HepG2 (cell line): Measurements from ENCODE around the gene DCP2. TPM values are rescaled to one million over a fixed set of nuclear protein-coding genes. Genes with fewer than 3 reads are reported as not detected.

Experiments used
- ATAC-seq: fragments of 200-7000 bp; cut with Tn5 transposase; 3 replicates; pipeline ENCODE4 v1.9.1; 2020; ENCODE audit warnings: mild to moderate bottlenecking, moderate library complexity
- BruUV-seq: library from RNA; stranded (reverse); fragments of 400-500 nt; replicated peaks from 2 replicates; lab custom pipeline; 2021; lab: Mats Ljungman, UMichigan
- CTCF ChIA-PET: fragments of 300-600 bp; formaldehyde crosslinking; extraction: SDS; loops from one replicate; lab custom pipeline; 2021; ENCODE audit warnings: low total read pairs, inconsistent platforms, low intra/inter-chr PET ratio; lab: Yijun Ruan, JAX
- POLR2A ChIA-PET: fragments of 350-600 bp; sonication (Branson Sonifier 250); formaldehyde crosslinking; loops from one replicate; lab custom pipeline; 2020; ENCODE audit warnings: antibody characterized with exemption, inconsistent platforms; lab: Yijun Ruan, JAX
- DNase-seq: peaks from one replicate; pipeline ENCODE4 v3.0.0-alpha.2; 2015; ENCODE audit warnings: low spot score
- FAIRE-seq: peaks from 3 replicates; lab custom pipeline; 2011; peaks lifted over from hg19 to GRCh38; lab: Jason Lieb, UNC
- H2AFZ ChIP-seq: one replicate; pipeline ENCODE4 v1.6.1; 2011; ENCODE audit warnings: low read length, inconsistent platforms
- H3K27ac ChIP-seq: fragments of 300-600 bp; 3 replicates; pipeline ENCODE4 v1.8.0; 2011; ENCODE audit warnings: mixed run types, mild to moderate bottlenecking, mixed read lengths, low read length, inconsistent platforms; ENCODE audit not compliant: insufficient read depth; ENCODE audit errors: extremely low read length
- H3K27me3 ChIP-seq, 2 experiments: fragments of 200-600 bp in 1 of 2; 2 replicates in 1 of 2; 3 replicates in 1 of 2; pipeline versions ENCODE4 v1.6.0 to v1.8.0; 2011; ENCODE audit warnings: low read length in 2 of 2, mild to moderate bottlenecking in 2 of 2, moderate library complexity in 2 of 2, inconsistent platforms in 1 of 2; ENCODE audit not compliant: insufficient read depth in 2 of 2, control insufficient read depth in 1 of 2
- H3K36me3 ChIP-seq, 2 experiments: fragments of 200-600 bp in 1 of 2; replicated peaks in 1 of 2; 2 replicates in 1 of 2; 3 replicates in 1 of 2; pipeline versions ENCODE4 v1.5.1 to v1.8.0; 2011; ENCODE audit warnings: low read length in 2 of 2, inconsistent platforms in 1 of 2; ENCODE audit not compliant: insufficient read depth in 2 of 2, control insufficient read depth in 1 of 2
- H3K4me1 ChIP-seq: 2 replicates; pipeline ENCODE4 v1.5.1; 2012; ENCODE audit warnings: low read length, inconsistent platforms; ENCODE audit not compliant: insufficient read depth
- H3K4me2 ChIP-seq: 2 replicates; pipeline ENCODE4 v1.6.0; 2011; ENCODE audit warnings: low read depth, low read length, inconsistent platforms
- H3K4me3 ChIP-seq, 3 experiments: fragments of 200-600 bp in 1 of 3; sonication (generic), shearing (Covaris generic) in 1 of 3; replicated peaks in 1 of 3; 2 replicates each; pipeline ENCODE4 v1.5.1; 2011 to 2016; ENCODE audit warnings: low read length in 3 of 3, inconsistent platforms in 2 of 3, low read depth in 2 of 3, mild to moderate bottlenecking in 2 of 3, control low read depth in 1 of 3, mixed read lengths in 1 of 3; ENCODE audit not compliant: insufficient read depth in 1 of 3
- H3K79me2 ChIP-seq: one replicate; pipeline ENCODE4 v1.6.1; 2011; ENCODE audit warnings: low read length, inconsistent platforms; ENCODE audit not compliant: insufficient read depth
- H3K9ac ChIP-seq: 2 replicates; pipeline ENCODE4 v1.6.0; 2011; ENCODE audit warnings: mild to moderate bottlenecking, low read depth, low read length, inconsistent platforms; ENCODE audit not compliant: insufficient read depth
- H3K9me3 ChIP-seq: 2 replicates; pipeline ENCODE4 v1.5.1; 2012; ENCODE audit warnings: mild to moderate bottlenecking, low read length
- H4K20me1 ChIP-seq: 2 replicates; pipeline ENCODE4 v1.6.0; 2011; ENCODE audit warnings: inconsistent platforms, mild to moderate bottlenecking, low read length, moderate library complexity; ENCODE audit not compliant: insufficient read depth
- FOXP1 ChIP-seq, 2 experiments: fragments of 450-650 bp in 1 of 2; IDR thresholded peaks; 2 replicates each; pipeline ENCODE4 v1.6.1; 2017 to 2018; ENCODE audit warnings: antibody characterized with exemption in 1 of 2
- HMG20A ChIP-seq: IDR thresholded peaks from 2 replicates; pipeline ENCODE4 v1.6.1; 2016; ENCODE audit warnings: borderline replicate concordance
- NONO ChIP-seq, 2 experiments: fragments of 450-650 bp in 1 of 2; sonication (generic) in 1 of 2; formaldehyde crosslinking in 1 of 2; IDR thresholded peaks in 1 of 2; conservative IDR thresholded peaks in 1 of 2; 2 replicates each; pipeline versions ENCODE4 v1.6.1 to v1.8.0; 2017 to 2022; ENCODE audit warnings: mild to moderate bottlenecking in 1 of 2, missing genetic modification reagents in 1 of 2, moderate library complexity in 1 of 2
- NPAS2 ChIP-seq: sonication (generic); formaldehyde crosslinking; IDR thresholded peaks from 2 replicates; pipeline ENCODE4 v1.8.0; 2022; ENCODE audit warnings: mild to moderate bottlenecking, missing genetic modification reagents, borderline replicate concordance
- PHF21A ChIP-seq: sonication (generic); formaldehyde crosslinking; IDR thresholded peaks from 2 replicates; pipeline ENCODE4 v1.5.0; 2020; ENCODE audit warnings: mild to moderate bottlenecking, missing genetic modification reagents
- POGZ ChIP-seq: sonication (generic); formaldehyde crosslinking; IDR thresholded peaks from 2 replicates; pipeline ENCODE4 v1.4.0; 2020; ENCODE audit warnings: mild to moderate bottlenecking, missing genetic modification reagents
- RARG ChIP-seq: sonication (generic); formaldehyde crosslinking; IDR thresholded peaks from 2 replicates; pipeline ENCODE4 v1.4.0; 2020; ENCODE audit warnings: low read depth, mild to moderate bottlenecking, missing genetic modification reagents
- REPIN1 ChIP-seq: sonication (generic); formaldehyde crosslinking; IDR thresholded peaks from 2 replicates; pipeline ENCODE4 v1.8.0; 2022; ENCODE audit warnings: missing genetic modification reagents, low read depth, mild to moderate bottlenecking, borderline replicate concordance
- RXRB ChIP-seq: IDR thresholded peaks from 2 replicates; pipeline ENCODE4 v1.6.1; 2016; ENCODE audit warnings: borderline replicate concordance, missing genetic modification reagents, missing compliant biosample characterization
- SAP130 ChIP-seq: IDR thresholded peaks from 2 replicates; pipeline ENCODE4 v1.6.1; 2016; ENCODE audit warnings: low read depth
- SETDB1 ChIP-seq: sonication (generic); formaldehyde crosslinking; IDR thresholded peaks from 2 replicates; pipeline ENCODE4 v1.5.1; 2020; ENCODE audit warnings: missing genetic modification reagents, mild to moderate bottlenecking, borderline replicate concordance
- SIX1 ChIP-seq: sonication (generic); formaldehyde crosslinking; IDR thresholded peaks from 2 replicates; pipeline ENCODE4 v1.4.0; 2020; ENCODE audit warnings: missing genetic modification reagents, borderline replicate concordance
- SNAI1 ChIP-seq: sonication (generic); formaldehyde crosslinking; IDR thresholded peaks from 2 replicates; pipeline ENCODE4 v1.5.0; 2020; ENCODE audit warnings: mild to moderate bottlenecking, missing genetic modification reagents, borderline replicate concordance
- SOX6 ChIP-seq, 2 experiments: fragments of 450-650 bp in 1 of 2; sonication (generic) in 1 of 2; formaldehyde crosslinking in 1 of 2; IDR thresholded peaks; 2 replicates each; pipeline versions ENCODE4 v1.4.0 to v1.6.1; 2017 to 2020; ENCODE audit warnings: antibody characterized with exemption in 1 of 2, mild to moderate bottlenecking in 1 of 2, missing genetic modification reagents in 1 of 2
- TCF7 ChIP-seq: sonication (generic); IDR thresholded peaks from 2 replicates; pipeline ENCODE4 v1.6.1; 2016; ENCODE audit warnings: antibody characterized with exemption, low read depth
- ZNF350 ChIP-seq: sonication (generic); formaldehyde crosslinking; IDR thresholded peaks from 2 replicates; pipeline ENCODE4 v1.4.0; 2020; ENCODE audit warnings: mild to moderate bottlenecking, low read depth, missing genetic modification reagents, borderline replicate concordance
- ZNF644 ChIP-seq: IDR thresholded peaks from 2 replicates; pipeline ENCODE4 v1.6.1; 2016; ENCODE audit warnings: low read depth
- ZNF746 ChIP-seq: sonication (generic); formaldehyde crosslinking; IDR thresholded peaks from 2 replicates; pipeline ENCODE4 v1.8.0; 2022; ENCODE audit warnings: mild to moderate bottlenecking, missing genetic modification reagents
- ZSCAN20 ChIP-seq: sonication (generic); formaldehyde crosslinking; IDR thresholded peaks from 2 replicates; pipeline ENCODE4 v1.4.0; 2020; ENCODE audit warnings: missing genetic modification reagents, mild to moderate bottlenecking, borderline replicate concordance
- WGBS: methylation state at CpG from one replicate; pipeline ENCODE4 v1.1.6; 2017; ENCODE audit warnings: low lambda C conversion rate; 5-methylcytosine and 5-hydroxymethylcytosine counted together
- in situ Hi-C: cut with HindIII; loops from 2 replicates; pipeline ENCODE4 v1.10.0; 2017; ENCODE audit warnings: low pct_unique_long_range_greater_than_20kb; ENCODE audit not compliant: extremely low pct_ligation_motif_present
- intact Hi-C: fragments of 100-400 bp; cut with micrococcal nuclease; formaldehyde crosslinking; loops from one replicate; pipeline ENCODE4 v1.10.0; 2022; ENCODE audit not compliant: unreplicated experiment
- polyA plus RNA-seq, 8 experiments: library from polyadenylated mRNA; depleted of rRNA in 3 of 8; stranded (reverse) in 7 of 8; unstranded in 1 of 8; fragments of >200 nt; fragmentation: Illumina TruSeq in 4 of 8; extraction: Trizol in 4 of 8; gene quantifications; 2 replicates each; pipeline versions ENCODE4 v1.2.1 to v1.2.3, GENCODE V29; 2011 to 2016; ENCODE audit warnings: low read depth in 4 of 8, missing spikeins in 1 of 8, mixed read lengths in 1 of 8; ENCODE audit not compliant: insufficient read depth in 1 of 8
- total RNA-seq, 5 experiments: library from RNA; depleted of rRNA; stranded (reverse); fragments of >200 nt; fragmentation: Illumina TruSeq; extraction: Trizol; gene quantifications; 2 replicates each; pipeline ENCODE4 v1.2.3, GENCODE V29; 2016; ENCODE audit warnings: low read depth in 1 of 5
- TF ChIP-seq, protein P1 (sequence below): sonication (generic); formaldehyde crosslinking; IDR thresholded peaks from 2 replicates; pipeline ENCODE4 v1.4.0; 2020; ENCODE audit warnings: missing genetic modification reagents

Gene DCP2
- total and polyA plus RNA-seq, 2 of the 13 experiments (the other 11 are each of a cell fraction or from before 2014, with no cell fraction given), result 16.2 to 63.4 TPM

DNA sequence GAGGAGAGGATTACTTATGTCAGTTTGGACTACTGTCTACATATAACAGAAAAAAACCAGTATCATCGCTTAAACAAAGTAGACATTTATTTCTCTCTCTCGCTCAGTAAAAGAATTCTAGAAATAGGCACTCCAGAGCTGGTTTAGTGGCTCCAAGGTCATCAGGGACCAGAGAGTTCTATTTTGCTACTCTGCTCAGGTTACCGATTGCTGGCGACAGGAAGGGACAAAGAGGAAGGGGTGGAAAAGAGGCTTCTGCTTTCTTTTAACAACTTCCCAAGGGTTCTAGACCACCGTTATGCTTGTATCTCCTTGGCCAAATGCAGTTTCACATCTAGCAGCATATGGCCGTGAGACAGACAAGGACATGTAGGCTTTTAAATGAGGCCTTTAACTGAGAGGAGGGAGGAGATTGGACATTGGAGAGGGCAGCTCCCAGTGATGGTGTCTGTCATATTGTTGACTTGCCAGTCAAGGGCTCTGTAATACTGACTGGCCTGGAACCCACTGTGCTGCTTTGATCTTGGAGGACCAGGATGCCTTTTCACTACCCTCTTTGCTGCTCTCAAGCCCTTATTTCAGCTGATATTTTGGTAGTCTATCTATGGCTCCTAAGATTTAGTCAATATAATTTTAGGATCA lies 15.6 kb upstream of the DCP2 start:
- intact Hi-C loops, result loop anchor here (1.0 to 10.0 kb wide), 3 partner anchors 39 to 796 kb away; partner anchors contain the start of genes REEP5 and SRP19
- peak overlapping the region; percentile 88 for H3K4me2 ChIP-seq
- TF ChIP-seq TCF7 (0 out of 2 replicates have a peak, but pooled peaks have one; percentile 40), RARG (CRISPR knock-in tag) (no peak), SETDB1 (CRISPR knock-in tag) (no peak), POGZ (CRISPR knock-in tag) (0 out of 2 replicates have a peak, but pooled peaks have one; percentile 19), NONO (IDR thresholded peaks at IDR 0.05) (no peak), NONO (CRISPR knock-in tag; conservative IDR thresholded peaks at IDR 0.05) (no peak), PHF21A (CRISPR knock-in tag) (no peak), NPAS2 (CRISPR knock-in tag) (no peak), ZSCAN20 (CRISPR knock-in tag) (no peak), ZNF644 (CRISPR knock-in tag) (peak; percentile 75), REPIN1 (CRISPR knock-in tag) (no peak), SOX6 (IDR thresholded peaks at IDR 0.05) (no peak), SOX6 (CRISPR knock-in tag; IDR thresholded peaks at IDR 0.05) (peak; percentile 23; the same call in 1 of the 2 replicates), FOXP1 (IDR thresholded peaks at IDR 0.05) (no peak), FOXP1 (CRISPR knock-in tag; IDR thresholded peaks at IDR 0.05) (peak; percentile 9; the same call in 1 of the 2 replicates), SNAI1 (no peak), ZNF746 (CRISPR knock-in tag) (no peak), SIX1 (peak; percentile 72; the same call in 1 of the 2 replicates), HMG20A (peak; percentile 15; the same call in 1 of the 2 replicates), SAP130 (CRISPR knock-in tag) (peak; percentile 45), RXRB (CRISPR knock-in tag) (0 out of 2 replicates have a peak, but pooled peaks have one; percentile 10), ZNF350 (CRISPR knock-in tag) (no peak)
- TF ChIP-seq, protein P1, sequence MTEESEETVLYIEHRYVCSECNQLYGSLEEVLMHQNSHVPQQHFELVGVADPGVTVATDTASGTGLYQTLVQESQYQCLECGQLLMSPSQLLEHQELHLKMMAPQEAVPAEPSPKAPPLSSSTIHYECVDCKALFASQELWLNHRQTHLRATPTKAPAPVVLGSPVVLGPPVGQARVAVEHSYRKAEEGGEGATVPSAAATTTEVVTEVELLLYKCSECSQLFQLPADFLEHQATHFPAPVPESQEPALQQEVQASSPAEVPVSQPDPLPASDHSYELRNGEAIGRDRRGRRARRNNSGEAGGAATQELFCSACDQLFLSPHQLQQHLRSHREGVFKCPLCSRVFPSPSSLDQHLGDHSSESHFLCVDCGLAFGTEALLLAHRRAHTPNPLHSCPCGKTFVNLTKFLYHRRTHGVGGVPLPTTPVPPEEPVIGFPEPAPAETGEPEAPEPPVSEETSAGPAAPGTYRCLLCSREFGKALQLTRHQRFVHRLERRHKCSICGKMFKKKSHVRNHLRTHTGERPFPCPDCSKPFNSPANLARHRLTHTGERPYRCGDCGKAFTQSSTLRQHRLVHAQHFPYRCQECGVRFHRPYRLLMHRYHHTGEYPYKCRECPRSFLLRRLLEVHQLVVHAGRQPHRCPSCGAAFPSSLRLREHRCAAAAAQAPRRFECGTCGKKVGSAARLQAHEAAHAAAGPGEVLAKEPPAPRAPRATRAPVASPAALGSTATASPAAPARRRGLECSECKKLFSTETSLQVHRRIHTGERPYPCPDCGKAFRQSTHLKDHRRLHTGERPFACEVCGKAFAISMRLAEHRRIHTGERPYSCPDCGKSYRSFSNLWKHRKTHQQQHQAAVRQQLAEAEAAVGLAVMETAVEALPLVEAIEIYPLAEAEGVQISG (CRISPR knock-in tag), result no peak

More for the DNA sequence above, 15.6 kb upstream of the DCP2 start:
- FAIRE-seq (no peak), DNase-seq (peak; percentile 61), ATAC-seq (peak; percentile 88)
- ChIA-PET POLR2A (interaction anchor here (0.9 to 3.8 kb wide), 4 partner anchors 9 to 40 kb away, joined by 3 to 24 read pairs (median 11); partner anchors contain the start of genes DCP2 and REEP5), CTCF (no interaction called here)
- H3K4me3 ChIP-seq, result peak overlapping the region; percentile 38 to 42 (median 41); a peak in 3 of 6 replicates
- peaks cover 71% of the 10 kb centered on the region for H3K4me1 ChIP-seq
- H3K27me3 ChIP-seq, result no peaks in the 10 kb centered on the region
- no peaks in the 10 kb centered on the region for H4K20me1 ChIP-seq
- in situ Hi-C loops, result no loop called here
- H3K36me3 ChIP-seq, result no peaks in the 10 kb centered on the region
- H3K27ac ChIP-seq, result peak overlapping the region; percentile 44
- peak overlapping the region; percentile 37; the same call in 1 of the 2 replicates for H3K9ac ChIP-seq
- H3K9me3 ChIP-seq, result no peaks in the 10 kb centered on the region
- H3K79me2 ChIP-seq, result no peaks in the 10 kb centered on the region
- no TSS peak for BruUV-seq
- 10% methylated on average over 6 of the region's 6 CpGs for WGBS
- H2AFZ ChIP-seq, result peak overlapping the region; percentile 96
